Kidney capillary endothelial cell (primary cell): ENCODE data around the gene NEXN.
"Not testable (repeated sequence)": the region's sequence is repeated elsewhere in the genome, so short reads cannot be mapped to it uniquely, and the experiment has no call there.

Source experiments
- DNase-seq: peaks from one replicate; pipeline ENCODE4 v3.0.0-alpha.2; 2018; ENCODE audit warnings: low spot score

The NEXN gene

DNA sequence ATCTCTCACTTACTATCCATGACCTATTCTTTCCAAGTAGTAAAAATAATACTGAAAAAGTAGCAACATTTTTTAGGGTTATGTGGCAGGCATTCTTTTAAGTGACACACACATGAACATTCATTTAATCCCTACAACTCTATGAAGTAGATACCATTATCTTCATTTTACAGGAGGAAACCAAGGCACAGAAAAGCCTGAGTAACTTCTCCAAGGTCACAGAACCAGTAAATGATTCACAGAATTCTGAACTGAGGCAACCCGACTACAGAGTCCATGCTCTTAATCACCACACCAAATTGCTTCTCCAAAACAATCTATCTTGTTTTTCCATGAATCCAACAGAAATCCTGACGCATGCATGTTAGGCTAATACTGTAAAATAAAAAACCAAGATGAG is 73.0 kb downstream of the NEXN start:
- no peak for DNase-seq

DNA sequence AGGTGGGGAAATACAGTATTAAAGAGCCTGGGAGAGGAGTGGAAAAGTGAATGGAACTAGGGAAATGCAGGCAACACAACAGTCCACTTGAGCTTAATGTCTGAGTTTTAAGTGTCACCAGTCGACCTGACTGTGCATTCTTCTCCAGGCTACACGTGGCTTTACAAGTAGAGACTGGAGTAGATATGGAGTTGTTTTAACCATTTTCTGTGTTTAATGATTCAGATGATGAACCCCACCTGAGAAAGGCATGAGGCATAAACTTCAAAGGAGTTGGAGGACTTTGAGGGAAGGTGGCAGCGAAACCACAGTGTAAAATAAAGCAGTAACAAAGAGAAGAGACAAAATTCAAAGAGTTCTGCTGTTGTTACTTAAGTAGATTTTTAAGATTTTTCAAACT is 77.9 kb downstream of the NEXN start:
- no peak for DNase-seq

DNA sequence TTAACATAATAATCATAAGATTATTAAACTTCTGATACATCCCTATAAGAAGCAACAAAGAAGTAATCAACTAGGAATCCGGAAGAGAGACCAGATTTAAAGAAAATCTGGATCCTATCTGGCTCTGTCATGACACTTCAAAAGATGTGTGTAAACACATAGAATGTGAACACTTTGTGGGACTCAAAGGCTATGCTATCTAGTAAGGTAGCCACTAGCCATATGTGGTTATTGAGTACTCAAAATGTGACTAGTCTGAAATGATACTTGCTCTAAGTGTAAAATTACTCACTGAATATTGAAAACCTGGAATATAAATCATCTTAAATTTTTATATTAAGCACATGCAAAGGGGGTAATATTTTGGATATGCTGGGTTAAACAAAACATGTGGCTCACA is 81.8 kb downstream of the NEXN start:
- DNase-seq, result no peak

DNA sequence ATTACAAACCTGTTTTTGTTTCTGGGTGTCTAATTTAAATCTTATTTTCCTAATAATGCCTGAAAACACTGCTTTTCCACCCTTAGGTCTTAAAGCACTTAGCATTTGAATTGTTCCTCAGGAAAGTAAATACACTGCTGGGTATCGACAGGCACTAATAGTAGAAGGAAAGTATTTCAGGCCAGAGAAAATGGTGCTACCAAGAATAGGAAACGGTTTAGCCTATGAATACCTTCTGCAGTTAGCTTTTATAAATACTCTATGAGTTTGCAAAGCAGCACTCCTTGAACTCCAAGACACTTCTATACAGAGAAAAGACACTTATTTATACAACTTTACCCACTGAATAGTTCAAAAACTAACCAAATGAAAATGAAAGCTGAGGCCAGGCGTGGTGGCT is 83.7 kb downstream of the NEXN start:
- no peak for DNase-seq

DNA sequence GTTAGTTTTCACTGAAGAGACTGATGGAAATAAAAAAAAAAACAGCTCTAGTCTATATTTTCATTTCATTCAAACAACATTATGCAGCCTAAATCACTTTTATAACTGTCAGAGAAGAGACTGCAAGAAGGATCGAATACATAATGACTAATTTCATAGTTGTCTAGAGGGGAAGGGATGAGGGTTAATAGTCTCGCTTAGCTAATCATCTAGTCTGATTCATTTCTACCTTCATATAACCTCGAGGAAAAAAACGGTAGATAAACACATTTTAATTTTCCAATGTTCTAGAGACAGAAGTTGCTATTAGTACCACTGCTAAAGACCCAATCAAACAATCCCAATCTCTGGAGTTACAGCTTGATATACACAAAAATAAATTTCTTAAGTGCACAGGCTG is 87.0 kb downstream of the NEXN start:
- DNase-seq, result no peak

DNA sequence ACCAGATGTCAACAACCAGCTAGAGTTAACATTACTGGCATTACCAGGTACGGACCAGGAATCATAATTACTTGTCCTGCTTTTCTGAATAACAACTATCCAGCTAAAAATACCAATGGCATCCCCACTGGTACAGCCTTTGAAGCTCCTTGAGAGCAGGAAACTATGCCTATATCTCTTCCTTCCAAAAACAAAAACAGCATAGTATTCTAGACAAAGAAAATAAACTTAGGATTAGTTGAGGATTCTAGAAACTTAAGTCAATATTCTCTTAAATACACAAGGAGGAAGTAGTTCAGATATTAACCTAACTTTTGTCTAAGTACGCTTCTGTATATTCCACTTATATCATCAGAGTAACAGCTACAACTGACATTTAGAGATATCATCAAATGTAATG is 87.5 kb downstream of the NEXN start:
- DNase-seq, result no peak

DNA sequence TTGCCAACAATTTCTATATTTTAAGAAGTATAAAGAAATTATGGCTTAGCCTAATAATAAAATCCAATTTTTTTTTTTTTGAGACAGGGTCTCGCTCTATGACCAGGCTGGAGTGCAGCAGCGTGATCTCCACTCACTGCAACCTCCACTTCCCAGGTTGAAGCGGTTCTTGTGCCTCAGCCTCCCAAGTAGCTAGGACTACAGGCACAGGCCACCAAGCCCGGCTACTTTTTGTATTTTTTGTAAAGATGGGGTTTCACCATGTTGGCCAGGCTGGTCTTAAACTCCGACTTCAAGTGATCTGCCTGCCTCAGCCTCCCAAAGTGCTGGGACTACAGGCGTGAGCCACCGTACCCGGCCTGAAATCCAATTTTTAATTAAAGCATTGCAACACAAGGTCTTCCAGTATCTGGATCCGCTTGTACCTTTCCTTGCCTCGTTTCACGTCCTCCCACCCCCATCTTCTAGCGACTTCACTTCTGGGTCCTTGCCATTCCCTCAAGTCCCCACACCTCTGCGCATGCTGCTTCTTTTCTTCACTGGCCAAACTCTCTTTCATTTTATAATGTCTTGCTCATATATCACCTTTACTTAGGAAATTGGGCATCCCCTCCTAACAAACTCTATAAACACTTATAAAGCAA is 88.1 kb downstream of the NEXN start:
- no peak for DNase-seq

DNA sequence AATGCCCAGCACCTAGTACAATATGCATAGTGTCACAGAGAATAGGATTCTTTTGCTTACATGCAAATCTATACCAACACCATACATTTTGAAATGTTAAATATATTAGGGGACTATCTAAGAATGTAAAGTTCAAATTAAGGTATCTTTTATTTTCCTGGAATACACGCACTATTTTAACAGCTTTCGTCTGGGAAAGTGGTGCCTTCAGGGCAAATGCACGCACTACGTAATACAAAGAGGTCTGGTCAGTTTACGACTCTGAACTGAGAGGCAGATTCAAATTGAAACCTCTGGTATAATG is 89.5 kb downstream of the NEXN start:
- no peak for DNase-seq

DNA sequence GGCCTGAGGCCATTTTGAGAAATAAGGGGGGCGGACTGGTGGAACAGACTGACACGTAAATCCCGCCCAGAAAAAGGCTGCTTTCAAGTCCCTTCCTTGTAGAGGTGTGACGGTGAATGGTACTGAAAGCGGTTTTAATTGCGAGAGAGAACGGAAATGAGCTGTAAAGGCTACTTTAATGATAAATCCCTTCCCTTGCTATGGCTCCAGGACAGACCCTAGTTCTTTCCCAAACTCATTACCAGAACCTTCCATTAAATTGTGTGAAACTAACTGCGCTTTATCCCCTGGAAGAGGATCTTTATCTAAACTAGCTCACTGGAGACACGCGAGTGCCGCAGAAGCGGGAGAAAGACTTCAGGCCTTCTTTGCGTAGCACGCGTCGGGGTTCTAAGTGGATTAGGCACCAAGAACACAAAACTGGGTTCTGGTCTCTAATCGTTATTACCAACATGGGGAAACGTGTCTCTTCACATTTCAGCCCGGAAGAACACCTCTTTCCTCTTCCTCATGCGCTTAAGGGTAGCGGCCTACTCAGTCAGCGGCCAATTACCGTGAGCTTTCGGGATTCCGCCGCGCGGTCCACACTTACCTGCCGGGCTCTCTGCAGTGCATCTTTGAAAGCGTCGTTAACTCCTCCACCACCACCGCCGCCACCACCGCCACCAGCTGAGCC is 90.0 kb downstream of the NEXN start:
- peak; percentile 90 for DNase-seq

DNA sequence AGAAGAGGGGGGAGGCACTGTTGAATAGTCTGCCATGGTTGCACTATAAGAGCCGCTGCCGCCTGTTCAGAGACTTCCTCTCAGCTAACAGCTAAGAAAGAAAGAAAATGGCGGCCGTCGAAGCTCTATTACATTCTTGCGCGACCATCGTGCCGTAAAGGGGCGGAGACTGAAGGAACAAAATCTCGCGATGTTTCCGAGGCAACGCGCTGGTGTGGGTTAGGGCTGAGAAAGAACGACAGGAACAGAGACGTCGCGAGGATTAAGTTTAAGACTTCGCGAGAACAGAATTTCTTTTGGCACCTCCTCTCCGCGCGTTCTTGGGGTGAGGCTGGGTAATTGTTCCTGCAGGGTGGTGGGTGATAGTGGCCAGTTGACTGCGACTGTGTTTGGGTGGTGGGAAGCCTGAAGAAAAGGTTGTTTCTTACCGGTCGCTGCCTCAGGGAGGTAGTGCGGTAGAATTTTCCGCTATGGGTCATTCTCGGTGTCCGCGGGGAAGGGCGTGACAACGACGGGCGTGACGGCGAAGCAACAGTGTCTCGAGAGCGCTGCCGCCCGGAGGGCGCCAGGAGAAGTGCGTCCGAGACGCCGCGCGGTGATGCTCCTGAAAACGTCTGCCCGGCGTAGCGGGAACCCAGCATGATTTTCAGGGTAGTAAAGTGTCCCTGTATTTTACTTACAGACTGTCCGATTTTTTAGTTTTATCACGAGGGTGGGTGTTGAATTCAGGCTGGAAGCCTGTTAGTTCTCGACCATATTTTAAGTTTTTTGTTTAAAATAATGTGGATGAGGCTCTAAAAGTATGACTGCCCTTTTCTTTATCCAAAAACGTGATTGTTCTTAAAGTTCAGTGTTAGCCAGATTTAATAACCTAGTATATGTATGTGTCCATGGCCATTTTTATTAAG is 90.8 kb downstream of the NEXN start, which contains the start of gene FUBP1:
FUBP1 (minus strand) TSS at position 104 of the 908 bp plus-strand sequence; CDS start at position 36, 68 bp downstream.
- DNase-seq, result peak; percentile 98

DNA sequence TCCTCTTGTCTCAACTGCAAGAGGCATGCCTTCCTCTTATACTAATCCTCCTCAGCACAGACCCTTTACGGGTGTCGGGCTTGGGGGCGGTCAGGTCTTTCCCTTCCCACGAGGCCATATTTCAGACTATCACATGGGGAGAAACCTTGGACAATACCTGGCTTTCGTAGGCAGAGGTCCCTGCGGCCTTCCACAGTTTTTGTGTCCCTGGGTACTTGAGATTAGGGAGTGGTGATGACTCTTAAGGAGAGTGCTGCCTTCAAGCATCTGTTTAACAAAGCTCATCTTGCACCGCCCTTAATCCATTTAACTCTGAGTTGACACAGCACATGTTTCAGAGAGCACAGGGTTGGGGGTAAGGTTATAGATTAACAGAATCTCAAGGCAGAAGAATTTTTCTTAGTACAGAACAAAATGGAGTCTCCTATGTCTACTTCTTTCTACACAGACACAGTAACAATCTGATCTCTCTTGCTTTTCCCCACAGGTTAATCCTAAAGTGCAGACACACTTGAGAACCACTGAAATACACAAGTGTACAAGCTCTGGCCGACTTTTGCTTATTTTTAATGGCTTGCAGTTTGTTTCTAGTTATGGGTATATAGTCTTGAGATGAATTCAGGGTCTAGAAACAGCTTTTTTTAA is 95.0 kb downstream of the NEXN start:
- DNase-seq, result not testable (repeated sequence)

DNA sequence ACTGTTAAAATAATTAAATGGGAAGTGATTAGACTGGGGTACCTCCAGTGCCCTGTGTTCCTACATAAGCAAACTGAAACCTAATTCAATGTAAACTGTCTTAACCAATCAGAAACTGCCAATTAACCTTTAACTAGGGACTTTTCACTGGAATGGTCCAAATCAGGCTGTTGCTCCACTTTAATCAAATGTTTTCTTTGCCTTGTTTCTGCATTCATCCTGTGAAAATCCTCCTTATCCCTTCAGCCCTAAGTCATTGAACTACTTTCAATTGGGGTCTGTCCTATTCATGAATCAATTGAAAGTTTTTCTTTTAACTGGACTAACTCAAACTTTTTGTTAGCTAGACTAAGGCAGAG is 95.6 kb downstream of the NEXN start:
- DNase-seq, result no peak

DNA sequence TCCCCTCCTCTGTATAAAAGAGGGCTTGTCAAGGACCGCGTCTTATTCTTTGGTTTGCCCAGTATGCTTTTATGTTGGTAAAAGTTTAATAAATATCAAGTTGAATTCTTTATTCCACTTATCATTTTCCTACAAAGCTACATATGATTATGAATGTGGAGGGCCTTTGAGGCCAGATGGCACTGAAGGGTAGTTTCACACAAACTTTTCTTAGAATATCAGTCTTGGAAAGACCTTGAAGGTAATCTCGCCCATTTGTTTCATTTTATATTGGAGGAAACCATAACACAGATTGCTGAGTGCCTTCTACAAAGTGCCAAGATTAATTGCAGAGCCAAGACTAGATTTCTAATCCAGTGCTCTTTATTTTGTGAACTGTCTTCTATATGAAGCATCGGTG is 96.2 kb downstream of the NEXN start:
- DNase-seq, result no peak

DNA sequence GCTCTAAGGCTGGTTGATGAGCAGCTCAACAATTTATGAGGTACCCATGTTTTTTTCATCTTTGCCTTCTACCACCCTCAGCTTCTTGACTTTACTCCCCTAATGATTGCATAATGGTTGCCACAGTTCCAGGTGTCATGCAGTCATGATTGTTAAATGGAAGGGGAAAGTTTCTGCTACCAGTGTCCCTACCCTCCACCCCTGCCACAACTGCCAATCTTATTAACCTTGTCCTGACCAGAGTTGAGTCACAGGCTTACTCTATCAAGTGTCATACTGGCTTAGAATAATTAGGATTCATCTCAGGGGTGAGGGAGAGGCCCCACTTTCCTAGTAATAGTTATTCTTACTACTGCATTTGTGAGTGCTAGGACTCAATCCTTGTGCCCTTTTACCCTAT is 98.4 kb downstream of the NEXN start:
- DNase-seq, result no peak

DNA sequence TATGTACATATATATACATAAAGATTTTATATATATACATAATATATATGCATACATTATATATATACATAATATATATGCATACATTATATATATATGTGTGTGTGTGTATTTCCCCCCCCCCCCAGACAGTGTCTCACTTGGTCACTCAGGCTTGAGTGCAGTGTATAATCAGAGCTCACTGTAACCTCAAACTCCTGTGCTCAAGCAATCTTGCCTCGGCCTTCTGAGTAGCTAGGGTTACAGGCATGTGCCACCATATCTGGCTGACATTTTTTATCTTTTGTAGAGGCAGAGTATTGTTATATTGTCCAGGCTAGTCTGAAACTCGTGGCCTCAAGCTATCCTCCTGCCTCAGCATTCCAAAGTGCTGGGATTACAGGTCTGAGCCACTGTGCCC is 99.5 kb downstream of the NEXN start:
- DNase-seq, result no peak

DNA sequence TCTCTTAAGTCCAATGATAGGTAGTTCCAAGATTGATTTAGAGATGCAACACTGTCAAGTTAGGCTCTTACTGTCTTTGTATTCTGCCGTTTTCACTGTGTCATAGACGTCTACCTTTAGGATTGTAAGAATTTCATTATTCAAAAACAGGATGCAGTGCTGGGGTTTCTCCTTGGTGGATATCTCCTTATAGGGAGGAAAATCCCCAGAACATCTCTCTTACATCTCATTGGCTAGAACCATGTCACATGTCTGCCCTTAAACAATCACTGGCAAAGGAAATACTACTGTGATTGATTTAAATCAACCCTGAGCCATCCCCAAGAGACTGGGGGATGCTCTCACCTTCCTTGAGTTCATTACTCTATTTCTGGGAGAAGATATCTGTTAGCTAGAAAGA is 101.3 kb downstream of the NEXN start:
- DNase-seq, result no peak

DNA sequence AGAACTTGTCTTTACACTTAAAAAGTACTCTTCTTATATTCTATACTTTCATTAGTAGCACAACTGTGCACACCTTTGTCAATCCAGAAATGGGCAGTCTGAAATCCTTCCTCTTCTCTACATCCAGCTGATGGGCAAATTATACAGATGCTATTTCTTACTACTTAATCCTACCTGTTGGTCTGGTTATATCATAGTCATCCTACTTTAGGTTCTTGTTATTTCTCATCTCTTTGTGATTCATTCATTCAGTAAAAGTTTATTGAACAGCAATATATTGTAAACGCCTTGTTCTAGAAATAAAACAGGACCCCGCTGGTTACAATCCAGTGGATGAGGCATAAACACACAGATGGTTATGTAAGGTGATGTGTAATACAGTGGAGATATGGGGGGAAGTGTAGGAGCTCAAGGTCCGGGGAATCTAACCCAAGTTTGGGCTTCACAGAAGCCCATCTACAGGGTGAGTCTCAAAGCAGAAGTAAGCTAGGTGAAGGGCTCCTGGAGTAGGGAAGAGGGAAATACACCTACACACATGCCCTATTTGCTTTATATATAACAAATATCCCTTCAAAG is 102.3 kb downstream of the NEXN start:
- DNase-seq, result no peak

DNA sequence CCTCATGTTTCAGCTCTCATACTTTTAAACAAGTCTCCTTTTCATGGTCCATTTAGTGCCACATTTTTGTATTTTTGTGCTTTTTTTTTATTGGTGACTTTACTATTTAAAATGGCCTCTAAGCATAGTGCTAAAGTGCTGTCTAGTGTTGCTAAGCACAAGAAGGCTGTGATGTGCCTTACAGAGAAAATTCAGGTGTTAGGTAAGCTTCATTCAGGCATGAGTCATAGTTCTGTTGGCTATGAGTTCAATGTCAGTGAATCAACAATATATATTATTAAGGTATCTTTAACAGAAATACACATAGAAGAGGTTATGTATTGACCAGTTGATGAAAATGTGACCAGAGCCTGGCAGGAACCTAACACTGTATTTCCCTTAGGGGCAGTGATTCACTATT is 103.2 kb downstream of the NEXN start:
- DNase-seq, result no peak
